OCI-LY1 (cell line): ENCODE results near the gene ARHGEF25.
"Not testable (repeated sequence)": the region's sequence is repeated elsewhere in the genome, so short reads cannot be mapped to it uniquely, and the experiment has no call there.

Experiments
- H2AFZ ChIP-seq: fragments of 200-600 bp; sonication (generic), shearing (Covaris generic); 2 replicates; pipeline ENCODE4 v1.6.0; 2014; ENCODE audit warnings: antibody characterized with exemption, mild to moderate bottlenecking, low read length
- H3F3A ChIP-seq: fragments of 200-600 bp; sonication (generic), shearing (Covaris generic); 2 replicates; pipeline ENCODE4 v1.6.0; 2014; ENCODE audit warnings: mild to moderate bottlenecking, antibody characterized with exemption, low read length, moderate library complexity; ENCODE audit not compliant: insufficient read depth
- H3K27ac ChIP-seq: fragments of 200-600 bp; sonication (generic); 2 replicates; pipeline ENCODE4 v1.5.1; 2014; ENCODE audit warnings: low read length, mixed run types, mild to moderate bottlenecking, low read depth; ENCODE audit not compliant: poor library complexity, severe bottlenecking
- H3K27me3 ChIP-seq: fragments of 200-600 bp; sonication (generic); 2 replicates; pipeline ENCODE4 v1.6.0; 2014; ENCODE audit warnings: antibody characterized with exemption, mild to moderate bottlenecking, low read length, moderate library complexity; ENCODE audit not compliant: insufficient read depth
- H3K36me3 ChIP-seq: fragments of 200-600 bp; sonication (generic); 2 replicates; pipeline ENCODE4 v1.6.1; 2014; ENCODE audit warnings: mild to moderate bottlenecking, antibody characterized with exemption, low read length, moderate library complexity, mixed read lengths; ENCODE audit not compliant: insufficient read depth
- H3K4me1 ChIP-seq: fragments of 200-600 bp; sonication (generic); 2 replicates; pipeline ENCODE4 v1.5.1; 2014; ENCODE audit warnings: mild to moderate bottlenecking, low read length, moderate library complexity; ENCODE audit not compliant: insufficient read depth, severe bottlenecking
- H3K4me2 ChIP-seq: fragments of 200-600 bp; sonication (generic), shearing (Covaris generic); 2 replicates; pipeline ENCODE4 v1.6.1; 2014; ENCODE audit warnings: low read length
- H3K4me3 ChIP-seq: fragments of 200-600 bp; sonication (generic); 2 replicates; pipeline ENCODE4 v1.5.1; 2014; ENCODE audit warnings: low read length, low read depth, mild to moderate bottlenecking, mixed read lengths; ENCODE audit not compliant: poor library complexity, severe bottlenecking
- H3K79me2 ChIP-seq: fragments of 200-600 bp; shearing (Covaris generic); 2 replicates; pipeline ENCODE4 v1.6.1; 2016; ENCODE audit warnings: mixed run types, low read length, mixed read lengths; ENCODE audit not compliant: insufficient read depth
- H3K9ac ChIP-seq: fragments of 200-600 bp; sonication (generic), shearing (Covaris generic); 2 replicates; pipeline ENCODE4 v1.6.1; 2014; ENCODE audit warnings: mild to moderate bottlenecking, low read length, mixed read lengths
- H3K9me2 ChIP-seq: fragments of 200-600 bp; sonication (generic), shearing (Covaris generic); 2 replicates; pipeline ENCODE4 v1.6.1; 2014; ENCODE audit warnings: low read depth, mild to moderate bottlenecking, low read length, mixed read lengths
- H3K9me3 ChIP-seq: fragments of 200-600 bp; shearing (Covaris generic); 2 replicates; pipeline ENCODE4 v1.6.1; 2014; ENCODE audit warnings: low read length, mixed read lengths
- H4K20me1 ChIP-seq: fragments of 200-600 bp; sonication (generic), shearing (Covaris generic); 2 replicates; pipeline ENCODE4 v1.6.0; 2016; ENCODE audit warnings: mild to moderate bottlenecking, low read length; ENCODE audit not compliant: insufficient read depth
- EZH2 ChIP-seq: fragments of 200-600 bp; sonication (generic), shearing (Covaris generic); IDR thresholded peaks from 2 replicates; pipeline ENCODE4 v1.8.0; 2017; ENCODE audit warnings: borderline replicate concordance, mixed run types, mild to moderate bottlenecking, antibody characterized with exemption, low read length, moderate library complexity, mixed read lengths
- TF ChIP-seq, protein P1 (sequence below): fragments of 200-600 bp; sonication (generic), shearing (Covaris generic); IDR thresholded peaks from 2 replicates; pipeline ENCODE4 v1.5.1; 2017; ENCODE audit warnings: mild to moderate bottlenecking, antibody characterized with exemption, low read length, moderate library complexity, mixed read lengths

ARHGEF25 gene

GRCh38 chr12:57654042-57654441 lies 42.8 kb downstream of the ARHGEF25 start:
- Histone ChIP-seq H3K9ac (no peak overlapping the region), H3K36me3 (no peaks in the 10 kb centered on the region), H3K27ac (no peak overlapping the region), H2AFZ (no peak overlapping the region), H3K4me2 (no peak overlapping the region), H3F3A (no peaks in the 10 kb centered on the region), H3K4me1 (no peaks in the 10 kb centered on the region), H3K9me2 (no peaks in the 10 kb centered on the region), H3K27me3 (no peaks in the 10 kb centered on the region; the same call in 1 of the 2 replicates), H3K9me3 (no peaks in the 10 kb centered on the region), H4K20me1 (no peaks in the 10 kb centered on the region), H3K79me2 (no peaks in the 10 kb centered on the region), H3K4me3 (no peak overlapping the region)
- no peak for TF ChIP-seq EZH2
- TF ChIP-seq, protein P1, sequence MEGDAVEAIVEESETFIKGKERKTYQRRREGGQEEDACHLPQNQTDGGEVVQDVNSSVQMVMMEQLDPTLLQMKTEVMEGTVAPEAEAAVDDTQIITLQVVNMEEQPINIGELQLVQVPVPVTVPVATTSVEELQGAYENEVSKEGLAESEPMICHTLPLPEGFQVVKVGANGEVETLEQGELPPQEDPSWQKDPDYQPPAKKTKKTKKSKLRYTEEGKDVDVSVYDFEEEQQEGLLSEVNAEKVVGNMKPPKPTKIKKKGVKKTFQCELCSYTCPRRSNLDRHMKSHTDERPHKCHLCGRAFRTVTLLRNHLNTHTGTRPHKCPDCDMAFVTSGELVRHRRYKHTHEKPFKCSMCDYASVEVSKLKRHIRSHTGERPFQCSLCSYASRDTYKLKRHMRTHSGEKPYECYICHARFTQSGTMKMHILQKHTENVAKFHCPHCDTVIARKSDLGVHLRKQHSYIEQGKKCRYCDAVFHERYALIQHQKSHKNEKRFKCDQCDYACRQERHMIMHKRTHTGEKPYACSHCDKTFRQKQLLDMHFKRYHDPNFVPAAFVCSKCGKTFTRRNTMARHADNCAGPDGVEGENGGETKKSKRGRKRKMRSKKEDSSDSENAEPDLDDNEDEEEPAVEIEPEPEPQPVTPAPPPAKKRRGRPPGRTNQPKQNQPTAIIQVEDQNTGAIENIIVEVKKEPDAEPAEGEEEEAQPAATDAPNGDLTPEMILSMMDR = no peak

- Histone ChIP-seq H3K9me2 (no peaks in the 10 kb centered on the region), H3K4me3 (no peak overlapping the region), H3K79me2 (no peaks in the 10 kb centered on the region), H3K27ac (no peak overlapping the region), H3K4me1 (no peaks in the 10 kb centered on the region), H3F3A (no peaks in the 10 kb centered on the region), H3K36me3 (no peaks in the 10 kb centered on the region), H2AFZ (no peak overlapping the region), H3K9ac (no peak overlapping the region), H3K27me3 (no peaks in the 10 kb centered on the region; the same call in 1 of the 2 replicates), H4K20me1 (no peaks in the 10 kb centered on the region), H3K4me2 (no peak overlapping the region), H3K9me3 (no peaks in the 10 kb centered on the region)
- TF ChIP-seq, protein P1 = no peak
- TF ChIP-seq EZH2 = no peak
These were observed 44.5 kb downstream of the ARHGEF25 start for GRCh38 chr12:57655541-57656240.

DNA sequence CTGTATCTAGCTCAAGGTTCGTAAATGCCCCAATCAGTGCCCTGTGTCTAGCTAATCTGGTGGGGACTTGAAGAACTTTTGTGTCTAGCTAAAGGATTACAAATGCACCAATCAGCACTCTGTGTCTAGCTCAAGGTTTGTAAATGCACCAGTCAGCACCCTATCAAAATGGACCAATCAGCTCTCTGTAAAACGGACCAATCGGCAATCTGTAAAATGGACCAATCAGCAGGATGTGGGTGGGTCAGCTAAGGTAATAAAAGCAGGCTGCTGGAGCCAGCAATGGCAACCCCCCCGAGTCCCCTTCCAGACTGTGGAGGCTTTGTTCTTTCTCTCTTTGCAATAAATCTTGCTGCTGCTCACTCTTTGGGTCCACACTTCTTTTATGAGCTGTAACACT lies 45.2 kb downstream of the ARHGEF25 start:
- not testable (repeated sequence) for H3K27ac ChIP-seq, H3K27me3 ChIP-seq, H3K4me1 ChIP-seq, H3K4me3 ChIP-seq, H3K4me2 ChIP-seq, H3F3A ChIP-seq, H4K20me1 ChIP-seq, H3K9me2 ChIP-seq, H3K79me2 ChIP-seq, H3K9ac ChIP-seq, H3K36me3 ChIP-seq, H2AFZ ChIP-seq, H3K9me3 ChIP-seq

DNA sequence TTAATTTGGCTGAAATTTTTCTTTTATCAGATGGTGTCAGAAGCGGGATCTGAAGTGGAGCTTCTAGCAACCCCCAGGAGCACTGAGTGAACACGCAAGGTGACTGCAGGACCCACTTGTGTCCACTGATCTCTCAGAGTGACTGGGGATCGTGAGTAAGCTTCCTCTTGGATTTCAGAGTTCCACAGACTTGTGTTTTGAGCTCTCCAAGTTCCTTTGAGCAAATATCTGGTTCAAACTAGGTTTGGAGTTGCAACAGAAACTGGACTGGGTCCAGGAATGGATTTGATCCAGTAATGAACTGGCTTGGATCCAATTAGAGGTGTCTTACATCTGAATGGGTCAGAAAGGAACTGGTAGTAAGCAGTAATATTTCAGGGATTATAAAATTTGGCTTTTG lies 46.5 kb downstream of the ARHGEF25 start:
- Histone ChIP-seq H3K9me3 (peaks cover 5% of the 10 kb centered on the region; the same call in 1 of the 2 replicates), H4K20me1 (no peaks in the 10 kb centered on the region), H3K27me3 (no peaks in the 10 kb centered on the region; the same call in 1 of the 2 replicates), H3K9ac (no peak overlapping the region), H3K27ac (no peak overlapping the region), H3K4me3 (no peak overlapping the region), H3K4me2 (no peak overlapping the region), H3K9me2 (no peaks in the 10 kb centered on the region), H3F3A (no peaks in the 10 kb centered on the region), H2AFZ (no peak overlapping the region), H3K4me1 (no peaks in the 10 kb centered on the region), H3K79me2 (no peaks in the 10 kb centered on the region), H3K36me3 (no peaks in the 10 kb centered on the region)
- no peak for TF ChIP-seq EZH2
- TF ChIP-seq, protein P1 = no peak
